ENCODE data around the gene ARSI.

DNA sequence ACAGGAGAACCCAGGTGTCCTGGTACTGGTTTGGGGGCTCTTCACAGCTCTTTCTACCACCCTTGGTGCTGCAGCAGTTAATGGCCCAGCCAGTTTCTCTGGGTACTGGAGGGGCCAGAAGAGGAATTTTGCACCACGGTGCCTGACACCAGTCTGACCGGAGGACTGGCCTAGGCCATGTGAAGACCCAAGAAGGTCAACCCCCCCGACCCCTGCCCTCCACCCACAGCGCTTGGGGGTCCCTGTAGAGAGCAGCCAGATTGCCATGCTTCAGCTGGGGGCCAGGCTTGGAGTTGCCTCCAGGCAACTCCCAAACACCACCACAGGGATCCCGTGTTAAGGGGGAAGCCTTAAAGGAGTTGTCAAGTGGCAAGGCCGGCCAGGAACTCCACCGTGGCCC, 6.2 kb downstream of the ARSI start:
- TF ChIP-seq POLR2A (IDR thresholded peaks at IDR 0.05; ENCODE audit: low read depth, low read length) = no peak
- no peak for TF ChIP-seq POLR2AphosphoS5 (IDR thresholded peaks at IDR 0.05; ENCODE audit: low read depth, low read length)

Data from GM12892 (cell line).